NCI-H446 (cell line): ENCODE measurements around the gene ZNF516.

Experiments used
- DNase-seq, 2 experiments: peaks; one replicate each; lab custom pipeline; 2025; lab: John Stamatoyannopoulos, UW

Gene ZNF516

DNA sequence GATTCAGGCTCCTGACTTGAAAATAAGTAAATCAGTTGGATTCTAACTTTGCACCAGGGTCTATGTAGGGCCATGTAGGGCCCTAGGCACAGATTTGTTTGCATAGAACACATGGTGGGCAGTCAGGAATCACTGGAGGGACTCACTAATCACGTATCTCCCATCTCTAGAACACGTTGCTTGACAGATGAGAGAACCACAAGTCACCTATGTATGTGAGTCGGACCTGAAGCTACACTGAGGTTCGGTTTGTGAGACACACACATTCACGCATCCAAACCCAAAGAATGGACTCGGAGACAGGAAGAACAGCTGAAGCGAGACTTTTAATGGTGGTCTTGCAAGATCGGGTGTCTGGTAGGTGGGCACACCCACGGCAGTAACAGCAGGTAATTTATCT, 157.0 kb downstream of the ZNF516 start:
- no peak for DNase-seq

DNA sequence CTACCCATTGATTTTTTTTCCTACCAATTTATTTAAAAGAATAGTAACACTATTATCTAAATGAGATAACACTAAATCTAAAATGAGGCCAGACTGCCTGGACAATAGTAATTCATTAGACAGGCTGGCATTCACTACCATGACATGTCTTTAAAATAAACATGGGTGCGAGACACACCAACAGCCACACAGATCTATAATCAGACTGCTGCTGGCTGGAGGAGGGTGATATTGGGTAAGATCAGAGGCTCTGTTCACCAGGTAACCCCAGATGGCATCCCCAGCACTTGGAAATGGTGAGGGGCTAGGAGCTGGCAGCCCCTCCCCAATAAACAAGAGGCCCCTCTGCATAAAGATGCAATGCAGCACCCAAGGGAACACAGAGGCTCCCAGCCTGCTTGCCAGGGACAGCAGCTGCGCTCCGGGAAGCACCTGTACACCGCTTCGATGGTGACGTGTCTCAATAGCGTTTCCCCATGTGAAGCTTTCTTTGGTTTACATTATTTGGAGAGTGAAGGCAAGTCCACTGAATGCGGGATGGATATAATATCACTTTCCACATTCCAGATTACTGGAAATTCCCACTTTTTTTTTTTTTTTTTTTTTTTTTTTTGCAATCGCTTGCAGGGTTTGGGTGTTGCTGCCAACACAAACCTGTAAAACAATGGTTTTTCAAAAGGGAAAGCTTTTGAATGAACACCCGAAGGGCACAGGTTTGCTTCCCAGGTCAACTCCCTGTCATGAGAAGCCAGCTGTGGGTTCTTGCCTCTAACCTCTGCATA, 159.0 kb downstream of the ZNF516 start:
- DNase-seq = no peak

DNA sequence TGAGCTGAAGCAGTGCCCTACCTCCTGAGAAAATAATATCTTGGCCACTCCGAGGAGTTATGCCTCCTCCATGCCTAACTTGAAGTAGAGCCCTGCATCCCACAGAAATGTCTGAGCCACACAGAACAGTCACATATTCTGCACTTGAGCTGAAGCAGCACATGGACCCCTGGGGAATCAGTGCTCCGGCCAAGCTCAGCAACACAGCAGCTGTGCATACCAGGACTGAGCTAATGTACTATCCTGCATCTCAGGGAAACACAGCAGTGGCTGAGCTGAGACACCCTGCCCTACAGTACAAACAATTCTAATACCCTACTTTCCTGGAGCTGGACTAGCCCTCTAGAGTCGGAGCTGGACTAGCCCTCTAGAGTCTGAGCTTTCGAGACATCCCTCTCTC, 166.9 kb downstream of the ZNF516 start:
- DNase-seq = no peak

GRCh38 chr18:76323891-76324290, 171.2 kb downstream of the ZNF516 start:
- DNase-seq = no peak

GRCh38 chr18:76322686-76323085, 172.4 kb downstream of the ZNF516 start:
- DNase-seq = no peak

DNA sequence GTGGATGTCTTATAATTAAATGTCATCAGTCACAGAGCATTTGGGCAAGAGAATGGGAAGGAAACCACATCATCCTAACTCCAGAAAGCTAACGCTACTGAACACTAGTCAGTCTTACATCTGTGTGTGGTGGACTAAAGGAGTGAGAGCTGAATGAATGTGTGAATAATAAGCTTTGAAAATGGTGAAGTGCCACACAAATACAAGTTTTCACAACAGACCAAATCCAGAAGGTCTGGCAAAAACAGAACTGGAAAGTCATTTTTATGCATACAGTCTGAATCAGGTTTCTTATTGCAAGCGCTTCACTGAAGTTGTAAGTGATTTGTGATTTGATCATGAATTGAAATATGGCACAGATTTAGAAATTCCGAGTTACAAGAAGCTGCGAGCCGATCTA, 175.7 kb downstream of the ZNF516 start:
- no peak for DNase-seq

GRCh38 chr18:76318607-76319006, 176.4 kb downstream of the ZNF516 start:
- DNase-seq = no peak

DNA sequence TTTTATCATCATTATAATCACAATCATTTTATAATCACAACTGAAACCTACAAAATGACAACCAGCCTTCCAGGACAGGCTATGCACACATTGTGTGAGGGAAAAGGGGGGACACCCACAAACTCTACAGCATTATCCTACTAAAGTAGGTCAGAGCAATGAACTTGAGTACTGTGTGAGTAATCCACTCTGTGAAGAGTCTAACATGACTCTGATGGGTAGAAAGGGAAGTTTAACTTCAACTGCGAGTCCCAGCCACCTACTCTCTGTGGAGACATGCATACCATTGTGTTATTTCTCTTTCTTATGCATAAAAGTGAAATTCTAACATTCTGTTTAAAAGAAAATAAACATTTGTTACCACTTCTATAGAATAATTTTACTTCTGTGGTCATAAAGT, 177.9 kb downstream of the ZNF516 start:
- DNase-seq = no peak

DNA sequence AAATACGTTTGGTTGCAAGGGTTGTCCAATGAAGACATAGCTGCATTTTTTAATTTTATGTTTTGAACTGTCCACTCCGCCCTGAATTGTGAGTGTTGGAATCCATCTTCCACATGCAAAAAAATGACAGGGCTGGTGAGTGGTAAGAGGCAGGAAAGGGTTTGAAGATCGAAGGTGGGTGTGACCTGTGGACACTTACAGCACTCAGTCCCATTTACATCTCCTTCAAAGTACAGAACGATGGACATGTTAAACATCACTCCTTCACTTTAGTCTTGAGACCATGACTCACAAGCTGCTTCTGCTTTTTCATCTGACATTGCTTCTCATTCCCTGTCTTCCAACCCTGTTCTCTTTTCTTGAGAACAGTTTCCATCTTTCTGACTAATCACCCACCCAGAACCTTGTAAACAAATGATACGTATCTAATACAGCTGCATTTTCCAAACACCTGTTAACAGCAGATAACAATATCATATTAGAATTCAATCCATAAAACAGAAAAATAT, 179.3 kb downstream of the ZNF516 start:
- DNase-seq = no peak

DNA sequence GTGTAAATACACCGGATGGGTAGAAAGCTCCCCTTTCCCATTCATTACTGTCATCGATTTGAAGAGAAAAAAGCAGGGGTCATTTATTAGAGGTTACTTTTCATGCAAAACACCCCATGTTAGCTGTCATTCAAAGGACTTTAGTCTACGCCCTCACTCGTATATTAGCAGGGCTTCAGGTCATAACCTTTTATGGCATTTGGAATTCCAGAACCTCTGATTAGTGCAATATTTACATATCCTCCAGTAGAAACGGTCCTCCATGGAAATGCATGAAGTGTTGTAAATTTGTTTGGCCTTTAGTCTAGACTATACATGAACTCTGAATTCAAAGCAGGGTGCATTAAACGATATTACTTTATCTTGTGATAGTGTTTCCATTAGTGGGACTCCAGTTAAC, 180.5 kb downstream of the ZNF516 start:
- DNase-seq = no peak

- DNase-seq = no peak
These were observed 181.0 kb downstream of the ZNF516 start for GRCh38 chr18:76314015-76314414.
